Activated CD4-positive, CD25-positive, alpha-beta regulatory T cell treated with anti-CD3 and anti-CD28 coated beads, Interleukin-2, amount 50 U/mL, for 16 hours (primary cell): ENCODE data around the gene DCAKD.

ENCODE experiments used
- DNase-seq: peaks from one replicate; pipeline ENCODE4 v3.0.0-alpha.2; 2020; ENCODE audit warnings: low read depth, low spot score

DCAKD gene, protein sequence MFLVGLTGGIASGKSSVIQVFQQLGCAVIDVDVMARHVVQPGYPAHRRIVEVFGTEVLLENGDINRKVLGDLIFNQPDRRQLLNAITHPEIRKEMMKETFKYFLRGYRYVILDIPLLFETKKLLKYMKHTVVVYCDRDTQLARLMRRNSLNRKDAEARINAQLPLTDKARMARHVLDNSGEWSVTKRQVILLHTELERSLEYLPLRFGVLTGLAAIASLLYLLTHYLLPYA

GRCh38 chr17:45051060-45051719, at the start of gene DCAKD:
DCAKD (minus strand) TSS chr17:45051632; CDS start chr17:45034885, 16,747 bp downstream.
- DNase-seq: peak; percentile 79

DNA sequence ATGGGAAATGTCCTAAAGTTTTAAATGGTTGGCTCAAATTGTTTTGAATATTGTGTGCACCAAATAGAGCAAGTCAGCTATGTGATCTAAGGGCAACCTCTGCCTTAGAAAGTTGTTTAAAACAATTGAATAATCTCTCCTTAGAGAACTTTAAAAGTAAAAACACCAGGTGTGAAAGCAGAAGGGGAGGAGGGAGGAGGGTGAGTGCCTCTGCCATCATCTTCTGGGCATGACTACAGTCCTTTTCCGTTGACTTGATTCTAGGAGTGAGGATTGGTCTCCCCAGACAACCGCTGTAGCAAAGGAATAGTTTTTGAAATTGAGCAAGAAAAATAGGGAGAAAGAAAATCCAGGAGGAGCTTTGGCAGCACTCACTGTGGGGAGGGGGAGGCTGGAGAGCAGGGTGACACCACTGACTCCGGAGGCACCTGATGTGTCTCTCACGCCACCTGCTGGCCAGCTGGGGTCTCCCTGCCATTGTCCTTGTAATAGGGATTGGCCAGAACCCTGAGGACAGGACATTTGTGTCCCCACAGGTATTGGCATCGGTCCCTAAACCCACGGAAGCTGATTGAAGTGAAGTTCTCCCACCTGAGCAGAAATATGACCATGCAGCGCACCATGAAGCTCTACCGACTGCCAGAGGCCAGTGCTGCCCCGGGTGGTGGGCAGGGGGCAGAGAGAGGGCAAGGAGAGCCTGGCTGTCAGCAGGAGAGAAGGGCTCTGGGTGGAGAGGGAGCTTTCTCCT, 47.6 kb upstream of the DCAKD start:
- peak; percentile 35 for DNase-seq

DNA sequence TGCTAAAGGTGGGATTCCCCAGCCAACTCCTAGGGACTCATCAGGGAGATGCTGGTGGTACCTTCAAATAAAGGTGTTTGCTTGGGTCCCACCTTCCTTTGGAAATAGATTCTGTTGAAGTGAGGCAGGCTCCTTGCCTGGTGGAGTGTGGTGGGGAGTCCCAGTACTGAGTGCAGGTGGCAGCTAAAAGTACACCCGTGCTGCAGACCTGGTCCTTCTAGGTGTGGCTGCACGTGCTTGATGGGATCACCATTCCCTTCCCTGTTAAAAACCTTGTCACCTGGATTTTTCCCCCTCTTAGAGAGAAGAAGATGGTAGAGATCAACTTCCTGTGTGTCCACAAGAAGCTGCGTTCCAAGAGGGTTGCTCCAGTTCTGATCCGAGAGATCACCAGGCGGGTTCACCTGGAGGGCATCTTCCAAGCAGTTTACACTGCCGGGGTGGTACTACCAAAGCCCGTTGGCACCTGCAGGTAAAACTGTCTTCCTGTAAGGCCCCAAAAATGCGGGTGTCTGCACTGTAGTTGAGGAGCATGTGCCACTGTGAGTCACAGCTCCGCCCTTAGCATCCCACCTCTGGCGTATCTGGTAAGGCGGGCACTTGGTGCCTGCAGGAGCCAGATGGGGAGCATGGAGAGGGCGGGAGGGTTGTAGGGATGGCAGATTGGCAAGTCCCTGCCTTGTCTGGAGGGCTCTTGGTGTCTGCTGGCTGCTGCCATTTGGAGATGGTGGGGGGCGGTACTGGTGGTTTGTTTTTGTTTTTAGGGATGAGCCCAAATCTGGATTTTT, 46.8 kb upstream of the DCAKD start:
- DNase-seq: no peak

- DNase-seq: no peak
Measured at GRCh38 chr17:45096926-45097325, 45.5 kb upstream of the DCAKD start.

DNA sequence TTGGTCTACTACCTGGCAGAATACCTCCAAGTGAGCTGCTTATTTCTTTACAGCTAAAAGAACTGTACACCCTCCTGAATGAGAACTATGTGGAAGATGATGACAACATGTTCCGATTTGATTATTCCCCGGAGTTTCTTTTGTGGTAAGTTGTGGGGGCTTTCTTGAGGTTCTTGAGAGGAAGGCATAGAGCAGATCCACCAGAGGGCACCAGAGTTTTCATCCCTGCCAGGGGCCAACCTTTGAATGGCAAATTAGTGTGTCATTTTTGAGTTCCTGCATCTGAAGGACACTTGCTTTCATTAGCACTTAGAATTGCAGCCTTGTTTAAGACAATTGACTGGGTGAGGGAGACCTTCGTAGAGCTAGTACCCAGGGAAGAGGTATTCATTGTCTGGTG, 44.7 kb upstream of the DCAKD start:
- no peak for DNase-seq

DNA sequence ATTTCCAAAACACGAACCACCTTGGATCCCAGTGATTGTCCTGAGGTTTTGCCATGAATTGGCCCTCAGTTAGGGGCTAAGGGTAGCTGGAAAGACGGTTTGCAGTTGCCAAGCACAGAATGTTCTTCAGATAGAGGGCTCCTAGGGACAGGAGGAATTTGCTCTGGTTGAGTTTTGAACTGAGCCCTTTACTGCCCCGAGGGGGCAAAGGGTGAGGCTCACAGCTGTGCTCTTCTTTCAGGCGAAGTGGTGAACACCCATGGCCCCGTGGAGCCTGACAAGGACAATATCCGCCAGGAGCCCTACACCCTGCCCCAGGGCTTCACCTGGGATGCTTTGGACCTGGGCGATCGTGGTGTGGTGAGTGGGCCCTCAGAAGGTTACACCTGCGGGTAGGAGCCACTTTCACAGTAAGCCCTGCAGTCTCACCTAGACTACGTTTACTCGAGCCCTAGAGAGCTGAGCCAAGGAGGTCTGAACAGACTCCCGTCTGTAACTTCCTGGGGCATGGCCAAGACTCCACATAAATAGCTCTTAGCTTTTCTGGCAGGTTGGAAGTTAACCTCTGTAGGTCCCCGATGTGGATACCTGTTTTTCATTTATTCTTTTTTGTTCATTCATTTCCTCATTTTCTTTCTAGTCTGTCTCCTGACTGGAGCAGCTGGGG, 42.1 kb upstream of the DCAKD start:
- DNase-seq: no peak

DNA sequence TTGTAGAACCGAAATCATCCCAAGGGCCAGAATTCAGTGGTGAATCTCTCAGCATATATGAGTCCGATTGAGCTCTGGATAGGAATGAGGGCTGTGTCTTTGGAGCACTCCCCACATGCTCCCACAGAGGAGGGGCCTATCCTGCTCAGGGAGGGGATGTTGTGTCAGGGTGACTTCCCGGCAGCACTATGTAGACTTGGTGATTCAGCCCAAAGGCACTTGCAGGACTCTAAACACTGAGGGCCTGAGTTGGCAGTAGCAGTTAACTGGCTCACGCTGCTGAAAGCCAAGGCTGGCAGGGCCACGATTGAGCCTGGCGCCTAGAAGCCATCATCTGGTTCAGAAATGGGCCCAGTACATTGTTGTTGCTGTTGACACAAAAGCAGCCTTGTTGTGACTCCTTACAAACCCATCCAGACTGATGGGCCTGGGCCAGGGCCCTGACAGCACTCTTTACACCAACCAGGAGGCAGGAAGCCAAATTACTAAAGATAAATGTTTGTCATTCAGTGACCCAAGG, 41.5 kb upstream of the DCAKD start:
- DNase-seq: no peak

DNA sequence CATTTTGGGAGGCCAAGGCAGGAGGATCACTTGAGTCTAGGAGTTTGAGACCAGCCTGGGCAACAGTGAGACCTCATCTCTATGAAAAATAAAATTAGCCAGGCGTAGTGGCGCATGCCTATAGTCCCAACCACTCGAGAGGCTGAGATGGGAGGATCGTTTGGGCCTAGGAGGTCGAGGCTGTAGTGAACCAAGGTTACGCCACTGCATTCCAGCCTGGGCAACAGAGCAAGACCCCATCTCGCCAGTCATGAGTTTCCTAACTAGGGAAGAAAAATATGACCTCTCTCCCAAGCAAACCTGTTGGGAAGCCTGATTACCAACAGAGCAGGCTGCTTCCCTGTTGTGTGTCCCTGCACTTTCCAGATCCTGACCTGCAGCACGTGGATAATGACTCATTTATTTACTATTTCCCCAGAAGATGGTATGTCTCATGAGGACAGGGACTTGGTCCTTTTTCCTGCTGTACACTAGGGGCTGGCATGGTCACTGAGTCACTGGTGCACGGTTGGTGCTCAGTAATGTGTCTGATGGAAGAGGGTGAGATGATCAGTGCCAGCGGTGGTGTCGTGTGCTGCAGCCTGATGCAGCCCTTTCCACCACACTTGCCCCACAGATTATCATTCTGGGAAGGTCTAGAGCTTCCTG, 40.5 kb upstream of the DCAKD start:
- DNase-seq: no peak

- no peak for DNase-seq
Measured at GRCh38 chr17:45090711-45091110, 39.3 kb upstream of the DCAKD start.

DNA sequence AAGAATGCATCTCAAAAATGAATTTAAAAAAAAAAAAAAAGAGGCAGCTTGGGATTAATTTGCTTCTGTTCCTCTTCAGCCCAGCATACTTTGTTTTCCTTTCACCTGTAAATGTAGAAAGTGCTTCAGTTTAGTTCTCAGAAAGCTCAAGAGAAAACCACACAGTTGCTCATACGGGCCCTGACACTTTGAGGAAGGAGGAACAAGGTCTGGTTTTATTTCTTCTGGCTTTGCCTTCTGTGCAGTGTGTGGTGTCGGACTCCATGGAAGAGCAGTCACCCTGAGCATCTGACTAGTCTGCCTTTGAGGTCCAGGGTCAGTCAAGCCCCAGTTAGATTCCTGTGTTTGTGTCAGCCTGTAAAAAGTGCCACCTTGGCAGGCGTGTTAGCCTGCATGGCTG, 37.3 kb upstream of the DCAKD start:
- DNase-seq: no peak

- DNase-seq: no peak
Measured at GRCh38 chr17:45087978-45088377, 36.5 kb upstream of the DCAKD start.

DNA sequence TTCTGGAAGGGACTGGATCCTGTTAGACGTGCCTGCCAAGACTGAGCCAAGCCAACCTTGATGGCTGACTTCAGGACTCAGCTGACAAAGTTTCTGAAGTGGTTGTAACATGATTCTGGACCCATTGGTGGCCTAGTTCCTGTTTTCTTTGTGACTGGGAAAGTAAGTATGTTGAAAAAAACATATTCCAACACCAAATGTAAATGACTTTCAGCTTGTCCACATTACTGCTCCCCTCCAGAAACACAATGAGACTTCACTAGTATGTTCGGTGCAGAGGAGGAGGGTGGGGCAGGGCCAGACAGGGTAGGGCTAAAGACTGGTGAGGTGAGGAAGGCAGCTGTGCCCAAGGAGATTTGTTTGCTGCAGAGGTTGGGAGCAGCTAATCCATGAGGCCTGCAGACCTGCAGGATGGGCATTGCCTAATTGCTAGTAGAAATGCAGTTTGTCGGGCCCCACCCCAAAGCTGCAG, 36.1 kb upstream of the DCAKD start:
- no peak for DNase-seq

GRCh38 chr17:45086865-45087503, 35.6 kb upstream of the DCAKD start:
- no peak for DNase-seq

DNA sequence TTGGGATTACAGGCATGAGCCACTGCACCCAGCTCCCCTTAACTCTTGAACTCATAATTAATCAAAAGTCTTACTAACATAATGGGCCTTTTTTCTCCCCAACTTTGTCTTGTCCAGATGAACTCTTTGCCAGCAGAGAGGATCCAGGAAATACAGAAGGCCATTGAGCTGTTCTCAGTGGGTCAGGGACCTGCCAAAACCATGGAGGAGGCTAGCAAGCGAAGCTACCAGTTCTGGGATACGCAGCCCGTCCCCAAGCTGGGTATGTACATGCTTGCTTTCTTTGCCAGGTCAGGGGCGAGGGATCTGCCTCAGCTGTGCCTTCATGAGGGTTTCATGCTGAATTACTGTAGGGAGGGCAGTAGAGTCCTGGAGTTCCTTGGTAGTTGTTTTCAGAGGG, 35.0 kb upstream of the DCAKD start:
- DNase-seq: no peak

- no peak for DNase-seq
Measured at GRCh38 chr17:45081047-45081703, 29.7 kb upstream of the DCAKD start.

DNA sequence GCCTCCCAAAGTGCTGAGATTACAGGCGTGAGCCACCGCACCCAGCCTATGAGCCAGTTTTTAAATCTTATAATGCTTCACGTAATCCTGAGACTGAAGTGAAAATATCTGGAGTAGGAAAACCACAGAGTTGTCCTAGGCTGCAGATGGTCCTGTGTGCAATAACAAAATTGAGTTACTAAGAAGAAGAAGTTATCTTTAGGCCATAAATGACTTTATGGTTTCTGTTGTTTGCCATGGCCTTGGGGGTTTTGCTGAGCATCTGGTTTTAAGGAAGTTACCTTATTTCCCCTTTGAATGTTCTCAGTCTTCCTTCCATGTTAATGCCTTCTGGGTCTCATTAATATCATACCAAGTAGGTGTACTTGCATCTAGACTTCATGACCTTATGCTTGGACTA, 26.2 kb upstream of the DCAKD start:
- DNase-seq: no peak

GRCh38 chr17:45073414-45074070, 22.1 kb upstream of the DCAKD start:
- DNase-seq: no peak

- no peak for DNase-seq
Measured at GRCh38 chr17:45070809-45071208, 19.4 kb upstream of the DCAKD start.

- no peak for DNase-seq
Measured at GRCh38 chr17:45070001-45070400, 18.6 kb upstream of the DCAKD start.
